PC-3 (cell line): ENCODE data around the gene OR51B6.

ENCODE experiments used
- CTCF ChIP-seq: fragments of 300-600 bp; sonication (generic); conservative IDR thresholded peaks from 2 replicates; pipeline ENCODE4 v1.5.1; 2017; ENCODE audit warnings: antibody characterized with exemption, low read depth, mild to moderate bottlenecking, low read length
- EZH2 ChIP-seq: fragments of 300-600 bp; sonication (generic); IDR thresholded peaks from one replicate; pipeline ENCODE4 v1.6.1; 2017; ENCODE audit warnings: antibody characterized with exemption, mild to moderate bottlenecking, low read length; ENCODE audit not compliant: unreplicated experiment
- EZH2phosphoT487 ChIP-seq: fragments of 300-600 bp; sonication (generic); IDR thresholded peaks from 2 replicates; pipeline ENCODE4 v1.6.1; 2018; ENCODE audit warnings: mild to moderate bottlenecking, antibody characterized with exemption, low read length, borderline replicate concordance

GRCh38 chr11:5310423-5310822, 40.9 kb upstream of the OR51B6 start:
- no peak for TF ChIP-seq EZH2
- no peak for TF ChIP-seq CTCF
- no peak for TF ChIP-seq EZH2phosphoT487
